ENCODE data around the gene PRKAG2.

DNA sequence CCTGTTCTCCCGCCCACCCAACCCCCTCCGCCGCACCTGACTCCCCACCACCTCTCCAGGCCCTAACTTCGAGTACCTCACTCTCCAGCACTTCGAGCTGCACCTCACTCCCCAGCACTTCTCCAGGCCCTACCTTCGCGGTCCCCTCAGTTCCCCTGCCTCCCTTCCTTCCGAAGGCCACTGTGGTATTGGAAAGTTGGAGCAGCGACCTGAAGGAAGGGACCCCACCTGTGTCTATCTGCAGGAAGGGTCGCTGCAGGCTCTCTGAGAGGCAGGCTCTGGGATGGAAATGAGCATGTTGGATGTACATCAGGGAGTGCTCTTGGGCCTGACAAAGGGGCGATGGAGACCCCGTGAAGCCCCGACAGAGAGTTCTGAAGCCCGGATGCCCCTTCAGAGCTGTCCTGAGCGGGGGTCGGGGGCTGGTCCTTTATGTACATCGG, 122.2 kb downstream of the PRKAG2 start:
- TF ChIP-seq POLR2A (IDR thresholded peaks at IDR 0.05) (no peak), CTCF (IDR thresholded peaks at IDR 0.05) (no peak)
